Keratinocyte (primary cell): Measurements from ENCODE around the gene DUSP10. TPM values are rescaled to one million over a fixed set of nuclear protein-coding genes. Genes with fewer than 3 reads are reported as not detected.

ENCODE experiments used
- DNase-seq: peaks from one replicate; pipeline ENCODE4 v3.0.0-alpha.2; 2011; ENCODE audit warnings: low read depth, missing footprints, low spot score
- FAIRE-seq: peaks from 2 replicates; lab custom pipeline; 2011; peaks lifted over from hg19 to GRCh38; lab: Jason Lieb, UNC
- H2AFZ ChIP-seq: 2 replicates; pipeline ENCODE4 v1.6.0; 2012; ENCODE audit warnings: low read length, control low read depth, inconsistent platforms; ENCODE audit not compliant: control insufficient read depth
- H3K27ac ChIP-seq: 2 replicates; pipeline ENCODE4 v1.5.1; 2011; ENCODE audit warnings: low read length; ENCODE audit not compliant: control insufficient read depth, insufficient read depth
- H3K27me3 ChIP-seq: 3 replicates; pipeline ENCODE4 v1.6.0; 2011; ENCODE audit warnings: low read length; ENCODE audit not compliant: control insufficient read depth, insufficient read depth; ENCODE audit errors: extremely low read depth
- H3K36me3 ChIP-seq, 2 experiments: 2 replicates in 1 of 2; 3 replicates in 1 of 2; pipeline ENCODE4 v1.5.1; 2011; ENCODE audit warnings: low read length in 2 of 2, mild to moderate bottlenecking in 1 of 2; ENCODE audit not compliant: control insufficient read depth in 2 of 2, insufficient read depth in 2 of 2; ENCODE audit errors: extremely low read depth in 1 of 2
- H3K4me1 ChIP-seq: 3 replicates; pipeline ENCODE4 v1.5.1; 2011; ENCODE audit warnings: low read length; ENCODE audit not compliant: control insufficient read depth, insufficient read depth; ENCODE audit errors: extremely low read depth
- H3K4me2 ChIP-seq: 3 replicates; pipeline ENCODE4 v1.6.0; 2011; ENCODE audit warnings: low read depth, low read length; ENCODE audit not compliant: control insufficient read depth, insufficient read depth; ENCODE audit errors: extremely low read depth
- H3K4me3 ChIP-seq, 3 experiments: fragments of 200-600 bp in 1 of 3; sonication (generic) in 1 of 3; 2 replicates in 2 of 3; 3 replicates in 1 of 3; pipeline ENCODE4 v1.5.1; 2011 to 2016; ENCODE audit warnings: low read length in 3 of 3, mild to moderate bottlenecking in 3 of 3, control low read depth in 2 of 3, inconsistent platforms in 1 of 3, low read depth in 1 of 3, mixed read lengths in 1 of 3, mixed run types in 1 of 3, moderate library complexity in 1 of 3; ENCODE audit not compliant: control insufficient read depth in 2 of 3, insufficient read depth in 2 of 3; ENCODE audit errors: extremely low read depth in 1 of 3
- H3K79me2 ChIP-seq: 2 replicates; pipeline ENCODE4 v1.6.0; 2012; ENCODE audit warnings: low read length; ENCODE audit not compliant: control insufficient read depth, insufficient read depth
- H3K9ac ChIP-seq: 3 replicates; pipeline ENCODE4 v1.6.0; 2011; ENCODE audit warnings: low read length; ENCODE audit not compliant: control insufficient read depth, insufficient read depth; ENCODE audit errors: extremely low read depth
- H3K9me1 ChIP-seq: 3 replicates; pipeline ENCODE4 v1.6.0; 2011; ENCODE audit warnings: low read length; ENCODE audit not compliant: control insufficient read depth, insufficient read depth; ENCODE audit errors: extremely low read depth
- H3K9me3 ChIP-seq: 2 replicates; pipeline ENCODE4 v1.5.1; 2012; ENCODE audit warnings: low read depth, low read length; ENCODE audit not compliant: control insufficient read depth
- H4K20me1 ChIP-seq: 3 replicates; pipeline ENCODE4 v1.6.0; 2011; ENCODE audit warnings: low read length; ENCODE audit not compliant: control insufficient read depth, insufficient read depth; ENCODE audit errors: extremely low read depth
- EZH2 ChIP-seq: IDR thresholded peaks from one replicate; pipeline ENCODE4 v1.6.1; 2012; ENCODE audit warnings: inconsistent platforms, mild to moderate bottlenecking, low read length, moderate library complexity
- dilution Hi-C: fragments of 300-500 bp; cut with MboI; formaldehyde crosslinking; loops from one replicate; pipeline ENCODE4 v1.7.0; 2020; ENCODE audit warnings: low sequenced_read_pairs; ENCODE audit not compliant: extremely low pct_ligation_motif_present
- polyA plus RNA-seq, 5 experiments: library from polyadenylated mRNA; depleted of rRNA in 3 of 5; stranded (reverse) in 3 of 5; stranded (forward) in 1 of 5; unstranded in 1 of 5; fragments of >200 nt; gene quantifications; 1 replicate in 1 of 5; 2 replicates in 3 of 5; 3 replicates in 1 of 5; pipeline versions ENCODE4 v1.2.1 to v1.2.3, GENCODE V29; 2011 to 2012; ENCODE audit warnings: missing spikeins in 2 of 5, low read depth in 1 of 5, low replicate concordance in 1 of 5
- TF ChIP-seq, protein P1 (sequence below), 3 experiments: IDR thresholded peaks in 1 of 3; conservative IDR thresholded peaks in 1 of 3; optimal IDR thresholded peaks in 1 of 3; 2 replicates in 2 of 3; 3 replicates in 1 of 3; pipeline versions ENCODE3 to v1.5.1; 2011; ENCODE audit warnings: low read length in 3 of 3, mild to moderate bottlenecking in 3 of 3, moderate library complexity in 2 of 3, control low read depth in 1 of 3, inconsistent platforms in 1 of 3; ENCODE audit not compliant: insufficient read depth in 2 of 3; ENCODE audit errors: extremely low read depth in 1 of 3

DUSP10 gene
- polyA plus RNA-seq, 1 donor (not counting 4 experiments of a cell fraction or from before 2014, with no cell fraction given), result 15.1 TPM

DNA sequence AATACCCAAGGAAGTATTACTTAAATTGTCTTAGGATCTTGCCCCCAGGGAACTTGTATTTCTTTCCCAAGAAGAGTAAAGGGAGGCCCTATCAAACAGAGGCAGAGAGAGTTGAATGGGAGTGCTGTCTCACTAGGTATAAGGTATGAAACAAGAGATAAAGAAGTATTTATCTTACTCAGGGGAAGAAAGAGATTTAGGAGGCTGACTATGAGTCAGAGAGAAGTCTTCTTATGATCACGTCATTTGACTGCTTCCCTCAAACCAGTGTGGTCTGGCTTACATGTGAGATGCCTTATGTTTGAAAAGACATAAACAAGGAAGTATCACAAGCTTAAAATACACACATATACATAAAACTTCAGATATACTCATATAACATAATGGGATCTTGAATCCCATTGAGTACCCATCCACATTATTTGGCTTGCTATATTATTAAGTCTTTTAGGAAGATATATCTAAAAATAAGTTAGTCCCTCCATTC is 29.6 kb downstream of the DUSP10 start:
- Histone ChIP-seq H3K4me3 (no peak overlapping the region), H3K4me2 (no peak overlapping the region), H3K79me2 (peaks cover 5% of the 10 kb centered on the region), H3K9me3 (no peaks in the 10 kb centered on the region), H3K4me1 (peaks cover 5% of the 10 kb centered on the region), H3K27me3 (no peaks in the 10 kb centered on the region), H3K36me3 (peaks cover 0 to 5% of the 10 kb centered on the region in 2 experiments), H3K9ac (no peak overlapping the region), H2AFZ (no peak overlapping the region), H3K9me1 (no peaks in the 10 kb centered on the region), H3K27ac (peak overlapping the region; percentile 29), H4K20me1 (no peaks in the 10 kb centered on the region)
- dilution Hi-C loops, result no loop called here
- FAIRE-seq (peak; percentile 67), DNase-seq (peak; percentile 33)
- no peak for TF ChIP-seq EZH2
- TF ChIP-seq, protein P1, sequence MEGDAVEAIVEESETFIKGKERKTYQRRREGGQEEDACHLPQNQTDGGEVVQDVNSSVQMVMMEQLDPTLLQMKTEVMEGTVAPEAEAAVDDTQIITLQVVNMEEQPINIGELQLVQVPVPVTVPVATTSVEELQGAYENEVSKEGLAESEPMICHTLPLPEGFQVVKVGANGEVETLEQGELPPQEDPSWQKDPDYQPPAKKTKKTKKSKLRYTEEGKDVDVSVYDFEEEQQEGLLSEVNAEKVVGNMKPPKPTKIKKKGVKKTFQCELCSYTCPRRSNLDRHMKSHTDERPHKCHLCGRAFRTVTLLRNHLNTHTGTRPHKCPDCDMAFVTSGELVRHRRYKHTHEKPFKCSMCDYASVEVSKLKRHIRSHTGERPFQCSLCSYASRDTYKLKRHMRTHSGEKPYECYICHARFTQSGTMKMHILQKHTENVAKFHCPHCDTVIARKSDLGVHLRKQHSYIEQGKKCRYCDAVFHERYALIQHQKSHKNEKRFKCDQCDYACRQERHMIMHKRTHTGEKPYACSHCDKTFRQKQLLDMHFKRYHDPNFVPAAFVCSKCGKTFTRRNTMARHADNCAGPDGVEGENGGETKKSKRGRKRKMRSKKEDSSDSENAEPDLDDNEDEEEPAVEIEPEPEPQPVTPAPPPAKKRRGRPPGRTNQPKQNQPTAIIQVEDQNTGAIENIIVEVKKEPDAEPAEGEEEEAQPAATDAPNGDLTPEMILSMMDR (optimal IDR thresholded peaks at IDR 0.05 in 1 of 3, IDR thresholded peaks at IDR 0.05 in 1 of 3, conservative IDR thresholded peaks at IDR 0.05 in 1 of 3; ENCODE audit: extremely low read depth in 1 of 3, insufficient read depth in 2 of 3, low read length in 3 of 3), result no peak

- Histone ChIP-seq H3K79me2 (peaks cover 2% of the 10 kb centered on the region), H3K9me3 (no peaks in the 10 kb centered on the region), H3K36me3 (peaks cover 0 to 5% of the 10 kb centered on the region in 2 experiments), H3K4me2 (no peak overlapping the region), H3K4me3 (no peak overlapping the region), H4K20me1 (no peaks in the 10 kb centered on the region), H2AFZ (no peak overlapping the region), H3K4me1 (peaks cover 5% of the 10 kb centered on the region), H3K27ac (no peak overlapping the region), H3K9ac (no peak overlapping the region), H3K27me3 (no peaks in the 10 kb centered on the region), H3K9me1 (no peaks in the 10 kb centered on the region)
- no peak for DNase-seq
- FAIRE-seq, result no peak
- no peak for TF ChIP-seq EZH2
- TF ChIP-seq, protein P1 (optimal IDR thresholded peaks at IDR 0.05 in 1 of 3, IDR thresholded peaks at IDR 0.05 in 1 of 3, conservative IDR thresholded peaks at IDR 0.05 in 1 of 3; ENCODE audit: extremely low read depth in 1 of 3, insufficient read depth in 2 of 3, low read length in 3 of 3), result no peak
- dilution Hi-C loops, result no loop called here
Observed at GRCh38 chr1:221711656-221712055, 30.2 kb downstream of the DUSP10 start.
